Mesendoderm (in vitro differentiated cells): ENCODE measurements around the gene ST8SIA3.

Experiments
- DNase-seq: peaks from one replicate; pipeline ENCODE4 v3.0.0; 2013
- H2AK5ac ChIP-seq: 2 replicates; pipeline ENCODE4 v1.6.1; 2013; ENCODE audit warnings: low read length, inconsistent platforms
- H2BK120ac ChIP-seq: 2 replicates; pipeline ENCODE4 v1.6.1; 2013; ENCODE audit warnings: low read depth, mild to moderate bottlenecking, low read length, moderate library complexity, mixed read lengths
- H2BK15ac ChIP-seq: replicated peaks from 2 replicates; pipeline ENCODE4 v1.6.1; 2013; ENCODE audit warnings: low read depth, mild to moderate bottlenecking, moderate library complexity
- H2BK5ac ChIP-seq: 2 replicates; pipeline ENCODE4 v1.6.1; 2013; ENCODE audit warnings: low read length, inconsistent platforms
- H3K18ac ChIP-seq: 2 replicates; pipeline ENCODE4 v1.6.1; 2013; ENCODE audit warnings: mild to moderate bottlenecking, low read length, mixed read lengths
- H3K23ac ChIP-seq: one replicate; pipeline ENCODE4 v1.6.1; 2013; ENCODE audit warnings: low read length
- H3K27ac ChIP-seq: 2 replicates; pipeline ENCODE4 v1.5.1; 2013; ENCODE audit warnings: low read depth, mild to moderate bottlenecking, inconsistent platforms, low read length, moderate library complexity
- H3K27me3 ChIP-seq: 2 replicates; pipeline ENCODE4 v1.6.1; 2013; ENCODE audit warnings: low read length, control low read depth, mild to moderate bottlenecking, inconsistent platforms; ENCODE audit not compliant: insufficient read depth, poor library complexity
- H3K36me3 ChIP-seq: 2 replicates; pipeline ENCODE4 v1.6.1; 2013; ENCODE audit warnings: low read length, inconsistent platforms; ENCODE audit not compliant: control insufficient read depth, insufficient read depth
- H3K4ac ChIP-seq: one replicate; pipeline ENCODE4 v1.6.1; 2013; ENCODE audit warnings: low read depth, mild to moderate bottlenecking, low read length, moderate library complexity
- H3K4me1 ChIP-seq: 2 replicates; pipeline ENCODE4 v1.6.1; 2013; ENCODE audit warnings: low read depth, low read length, inconsistent platforms; ENCODE audit not compliant: control insufficient read depth
- H3K4me2 ChIP-seq: 2 replicates; pipeline ENCODE4 v1.6.1; 2013; ENCODE audit warnings: low read length
- H3K4me3 ChIP-seq: 2 replicates; pipeline ENCODE4 v1.5.1; 2013; ENCODE audit warnings: mild to moderate bottlenecking, low read length
- H3K56ac ChIP-seq: one replicate; pipeline ENCODE4 v1.6.1; 2013; ENCODE audit warnings: low read length
- H3K79me1 ChIP-seq: 2 replicates; pipeline ENCODE4 v1.6.1; 2013; ENCODE audit warnings: low read length, inconsistent platforms
- H3K79me2 ChIP-seq: 2 replicates; pipeline ENCODE4 v1.6.1; 2013; ENCODE audit warnings: mild to moderate bottlenecking, low read length; ENCODE audit not compliant: control insufficient read depth, insufficient read depth
- H3K9ac ChIP-seq: 2 replicates; pipeline ENCODE4 v1.6.1; 2013; ENCODE audit warnings: low read length, inconsistent platforms
- H4K5ac ChIP-seq: one replicate; pipeline ENCODE4 v1.6.1; 2013; ENCODE audit warnings: low read length
- H4K8ac ChIP-seq: one replicate; pipeline ENCODE4 v1.6.1; 2013; ENCODE audit warnings: low read depth, mild to moderate bottlenecking, control low read depth, low read length, moderate library complexity
- WGBS: extraction: QIAGEN DNeasy Blood & Tissue Kit; methylation state at CpG from one replicate; pipeline ENCODE4 v1.1.7; 2013; ENCODE audit warnings: low lambda C conversion rate, missing lambda C conversion rate; ENCODE audit not compliant: insufficient coverage; ENCODE audit errors: extremely low coverage; 5-methylcytosine and 5-hydroxymethylcytosine counted together

Gene ST8SIA3

GRCh38 chr18:57366528-57367081 is 14.2 kb downstream of the ST8SIA3 start:
- no peaks in the 10 kb centered on the region for H3K79me1 ChIP-seq
- H4K8ac ChIP-seq: no peak overlapping the region
- no peak overlapping the region for H2BK5ac ChIP-seq
- DNase-seq: no peak
- no peaks in the 10 kb centered on the region for H3K36me3 ChIP-seq
- H3K56ac ChIP-seq: no peak overlapping the region
- H3K27me3 ChIP-seq: no peaks in the 10 kb centered on the region
- H3K4ac ChIP-seq: no peak overlapping the region
- H3K18ac ChIP-seq: no peak overlapping the region
- H3K4me1 ChIP-seq: no peaks in the 10 kb centered on the region
- no peak overlapping the region for H2BK120ac ChIP-seq
- H3K4me3 ChIP-seq: no peak overlapping the region
- no peak overlapping the region for H2BK15ac ChIP-seq
- no peak overlapping the region for H3K4me2 ChIP-seq
- H3K79me2 ChIP-seq: no peaks in the 10 kb centered on the region
- H2AK5ac ChIP-seq: no peak overlapping the region
- H3K23ac ChIP-seq: no peak overlapping the region
- no CpG with 5 or more reads among the region's 2 CpGs for WGBS
- H3K27ac ChIP-seq: no peak overlapping the region
- no peak overlapping the region for H4K5ac ChIP-seq
- H3K9ac ChIP-seq: no peak overlapping the region

- H3K79me1 ChIP-seq: no peaks in the 10 kb centered on the region
- no peaks in the 10 kb centered on the region for H3K27me3 ChIP-seq
- H3K4me1 ChIP-seq: no peaks in the 10 kb centered on the region
- no peak overlapping the region for H4K8ac ChIP-seq
- no peak overlapping the region for H3K4me2 ChIP-seq
- no peak overlapping the region for H3K9ac ChIP-seq
- H3K27ac ChIP-seq: no peak overlapping the region
- H3K56ac ChIP-seq: no peak overlapping the region
- no peak overlapping the region for H3K4me3 ChIP-seq
- no CpG with 5 or more reads among the region's 9 CpGs for WGBS
- H2BK15ac ChIP-seq: no peak overlapping the region
- H2BK120ac ChIP-seq: no peak overlapping the region
- DNase-seq: no peak
- H3K4ac ChIP-seq: no peak overlapping the region
- no peak overlapping the region for H2AK5ac ChIP-seq
- no peaks in the 10 kb centered on the region for H3K79me2 ChIP-seq
- no peak overlapping the region for H2BK5ac ChIP-seq
- no peak overlapping the region for H3K23ac ChIP-seq
- no peak overlapping the region for H3K18ac ChIP-seq
- no peaks in the 10 kb centered on the region for H3K36me3 ChIP-seq
- H4K5ac ChIP-seq: no peak overlapping the region
Measured at GRCh38 chr18:57372444-57372843, 20.1 kb downstream of the ST8SIA3 start.

- no peaks in the 10 kb centered on the region for H3K79me2 ChIP-seq
- DNase-seq: no peak
- H3K4me1 ChIP-seq: no peaks in the 10 kb centered on the region
- no peak overlapping the region for H3K23ac ChIP-seq
- no peak overlapping the region for H2AK5ac ChIP-seq
- no peak overlapping the region for H3K4ac ChIP-seq
- H3K79me1 ChIP-seq: no peaks in the 10 kb centered on the region
- H2BK5ac ChIP-seq: no peak overlapping the region
- H3K27me3 ChIP-seq: no peaks in the 10 kb centered on the region
- no CpG with 5 or more reads among the region's 4 CpGs for WGBS
- H4K5ac ChIP-seq: no peak overlapping the region
- no peaks in the 10 kb centered on the region for H3K36me3 ChIP-seq
- H3K18ac ChIP-seq: no peak overlapping the region
- H3K27ac ChIP-seq: no peak overlapping the region
- no peak overlapping the region for H3K9ac ChIP-seq
- H3K4me2 ChIP-seq: no peak overlapping the region
- no peak overlapping the region for H2BK120ac ChIP-seq
- no peak overlapping the region for H2BK15ac ChIP-seq
- H3K4me3 ChIP-seq: no peak overlapping the region
- H4K8ac ChIP-seq: no peak overlapping the region
- no peak overlapping the region for H3K56ac ChIP-seq
Measured at GRCh38 chr18:57373017-57373416, 20.7 kb downstream of the ST8SIA3 start.

GRCh38 chr18:57376503-57376902 is 24.1 kb downstream of the ST8SIA3 start:
- no peak overlapping the region for H3K4me2 ChIP-seq
- no CpG with 5 or more reads among the region's 2 CpGs for WGBS

GRCh38 chr18:57389271-57389670 is 36.9 kb downstream of the ST8SIA3 start:
- H3K4me1 ChIP-seq: no peaks in the 10 kb centered on the region
- H3K23ac ChIP-seq: no peak overlapping the region

More at GRCh38 chr18:57376503-57376902, 24.1 kb downstream of the ST8SIA3 start:
- H3K56ac ChIP-seq: no peak overlapping the region
- no peak overlapping the region for H4K8ac ChIP-seq
- H2BK5ac ChIP-seq: no peak overlapping the region
- DNase-seq: no peak
- H3K36me3 ChIP-seq: no peaks in the 10 kb centered on the region
- no peaks in the 10 kb centered on the region for H3K79me2 ChIP-seq
- H2AK5ac ChIP-seq: no peak overlapping the region
- no peak overlapping the region for H3K9ac ChIP-seq
- no peaks in the 10 kb centered on the region for H3K79me1 ChIP-seq
- no peak overlapping the region for H2BK15ac ChIP-seq
- H3K23ac ChIP-seq: no peak overlapping the region
- H3K18ac ChIP-seq: no peak overlapping the region
- no peak overlapping the region for H2BK120ac ChIP-seq
- no peaks in the 10 kb centered on the region for H3K27me3 ChIP-seq
- H4K5ac ChIP-seq: no peak overlapping the region
- no peak overlapping the region for H3K4me3 ChIP-seq
- H3K4ac ChIP-seq: no peak overlapping the region
- no peaks in the 10 kb centered on the region for H3K4me1 ChIP-seq
- H3K27ac ChIP-seq: no peak overlapping the region

GRCh38 chr18:57390044-57390443 is 37.7 kb downstream of the ST8SIA3 start:
- H3K79me2 ChIP-seq: no peaks in the 10 kb centered on the region
- H3K4me3 ChIP-seq: no peak overlapping the region
- no peak overlapping the region for H4K5ac ChIP-seq
- no peaks in the 10 kb centered on the region for H3K4me1 ChIP-seq
- H2BK15ac ChIP-seq: no peak overlapping the region
- no peak overlapping the region for H3K4me2 ChIP-seq
- no peak overlapping the region for H3K9ac ChIP-seq
- no peak for DNase-seq
- no peak overlapping the region for H3K18ac ChIP-seq
- no peaks in the 10 kb centered on the region for H3K79me1 ChIP-seq
- no peak overlapping the region for H3K4ac ChIP-seq
- no peaks in the 10 kb centered on the region for H3K36me3 ChIP-seq
- no CpG with 5 or more reads among the region's 3 CpGs for WGBS
- H3K23ac ChIP-seq: no peak overlapping the region
- no peak overlapping the region for H2BK5ac ChIP-seq
- H2AK5ac ChIP-seq: no peak overlapping the region
- H3K27me3 ChIP-seq: no peaks in the 10 kb centered on the region
- H2BK120ac ChIP-seq: no peak overlapping the region
- H3K56ac ChIP-seq: no peak overlapping the region
- H3K27ac ChIP-seq: no peak overlapping the region
- H4K8ac ChIP-seq: no peak overlapping the region

More at GRCh38 chr18:57389271-57389670, 36.9 kb downstream of the ST8SIA3 start:
- Histone ChIP-seq H3K4ac (no peak overlapping the region), H2AK5ac (no peak overlapping the region), H2BK5ac (no peak overlapping the region), H3K56ac (no peak overlapping the region), H3K4me3 (no peak overlapping the region), H3K36me3 (no peaks in the 10 kb centered on the region), H3K9ac (no peak overlapping the region), H2BK15ac (no peak overlapping the region), H3K79me2 (no peaks in the 10 kb centered on the region), H3K27ac (no peak overlapping the region), H3K27me3 (no peaks in the 10 kb centered on the region), H2BK120ac (no peak overlapping the region), H4K5ac (no peak overlapping the region), H4K8ac (no peak overlapping the region), H3K4me2 (no peak overlapping the region), H3K79me1 (no peaks in the 10 kb centered on the region), H3K18ac (no peak overlapping the region)
- WGBS: no CpG with 5 or more reads among the region's 2 CpGs
- DNase-seq: no peak
